Calu3 (cell line): ENCODE data around the gene PCDH9. TPM values are rescaled to one million over a fixed set of nuclear protein-coding genes. Genes with fewer than 3 reads are reported as not detected.

Experiments used
- BruUV-seq: library from RNA; stranded (reverse); fragments of 400-500 nt; replicated peaks from 2 replicates; lab custom pipeline; 2021; lab: Mats Ljungman, UMichigan
- CTCF ChIA-PET: fragments of 300-600 bp; sonication (Branson Sonifier 250); formaldehyde crosslinking; loops from one replicate; lab custom pipeline; 2022; ENCODE audit warnings: antibody characterized with exemption; lab: Charles Lee
- DNase-seq: peaks from one replicate; pipeline ENCODE4 v3.0.0; 2022
- H3K27ac Mint-ChIP-seq: one replicate; pipeline ENCODE4 v1.8.0; 2022; ENCODE audit warnings: mixed read lengths; ENCODE audit not compliant: unreplicated experiment
- H3K27me3 Mint-ChIP-seq: one replicate; pipeline ENCODE4 v1.8.0; 2022; ENCODE audit warnings: mixed read lengths; ENCODE audit not compliant: unreplicated experiment
- H3K36me3 Mint-ChIP-seq: one replicate; pipeline ENCODE4 v1.8.0; 2022; ENCODE audit warnings: mild to moderate bottlenecking, moderate library complexity, mixed read lengths; ENCODE audit not compliant: insufficient read depth, unreplicated experiment
- H3K4me1 Mint-ChIP-seq: one replicate; pipeline ENCODE4 v1.8.0; 2022; ENCODE audit warnings: mild to moderate bottlenecking, low read depth, mixed read lengths; ENCODE audit not compliant: unreplicated experiment
- H3K4me3 Mint-ChIP-seq: one replicate; pipeline ENCODE4 v1.8.0; 2022; ENCODE audit warnings: mild to moderate bottlenecking, low read depth, moderate library complexity, mixed read lengths; ENCODE audit not compliant: unreplicated experiment
- H3K9me3 Mint-ChIP-seq: one replicate; pipeline ENCODE4 v1.8.0; 2022; ENCODE audit warnings: low read depth, mixed read lengths; ENCODE audit not compliant: unreplicated experiment
- intact Hi-C: fragments of 100-400 bp; cut with micrococcal nuclease; formaldehyde crosslinking; loops from one replicate; pipeline ENCODE4 v1.10.0; 2022; ENCODE audit not compliant: unreplicated experiment
- total RNA-seq: library from RNA; stranded (reverse); gene quantifications from 2 replicates; pipeline ENCODE4 v1.2.3, GENCODE V29; 2022
- TF ChIP-seq, protein P1 (sequence below): fragments of 200-600 bp; IDR thresholded peaks from one replicate; pipeline ENCODE4 v1.8.0; 2022; ENCODE audit warnings: antibody characterized with exemption; ENCODE audit not compliant: unreplicated experiment

PCDH9 gene
- total RNA-seq, 1 experiment from 2014 or later = 1.3 TPM

DNA sequence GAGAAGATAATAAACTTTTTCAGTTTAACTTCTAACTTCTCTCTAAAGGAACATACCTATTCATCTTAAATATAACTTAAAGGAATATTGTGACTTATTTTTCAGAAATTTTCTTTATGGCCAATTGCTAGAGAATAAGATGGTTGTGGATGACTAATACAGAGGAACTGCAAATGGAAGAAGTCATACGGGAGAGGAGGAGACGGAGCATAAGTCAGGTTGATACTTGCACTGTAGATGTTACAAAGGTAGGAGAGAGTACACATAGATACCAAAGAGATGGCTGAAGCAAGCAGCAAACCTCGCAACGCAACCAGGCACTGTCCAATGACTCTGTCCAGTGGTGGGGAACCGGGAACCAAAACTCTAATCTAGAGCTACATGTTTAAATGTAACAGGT lies 963.4 kb downstream of the PCDH9 start:
- Mint-ChIP-seq H3K27me3 (no peaks in the 10 kb centered on the region), H3K27ac (no peak overlapping the region), H3K4me3 (no peak overlapping the region), H3K4me1 (no peaks in the 10 kb centered on the region), H3K9me3 (no peaks in the 10 kb centered on the region), H3K36me3 (no peaks in the 10 kb centered on the region)
- no peak for DNase-seq
- intact Hi-C loops = no loop called here
- CTCF ChIA-PET = no interaction called here
- TF ChIP-seq, protein P1, sequence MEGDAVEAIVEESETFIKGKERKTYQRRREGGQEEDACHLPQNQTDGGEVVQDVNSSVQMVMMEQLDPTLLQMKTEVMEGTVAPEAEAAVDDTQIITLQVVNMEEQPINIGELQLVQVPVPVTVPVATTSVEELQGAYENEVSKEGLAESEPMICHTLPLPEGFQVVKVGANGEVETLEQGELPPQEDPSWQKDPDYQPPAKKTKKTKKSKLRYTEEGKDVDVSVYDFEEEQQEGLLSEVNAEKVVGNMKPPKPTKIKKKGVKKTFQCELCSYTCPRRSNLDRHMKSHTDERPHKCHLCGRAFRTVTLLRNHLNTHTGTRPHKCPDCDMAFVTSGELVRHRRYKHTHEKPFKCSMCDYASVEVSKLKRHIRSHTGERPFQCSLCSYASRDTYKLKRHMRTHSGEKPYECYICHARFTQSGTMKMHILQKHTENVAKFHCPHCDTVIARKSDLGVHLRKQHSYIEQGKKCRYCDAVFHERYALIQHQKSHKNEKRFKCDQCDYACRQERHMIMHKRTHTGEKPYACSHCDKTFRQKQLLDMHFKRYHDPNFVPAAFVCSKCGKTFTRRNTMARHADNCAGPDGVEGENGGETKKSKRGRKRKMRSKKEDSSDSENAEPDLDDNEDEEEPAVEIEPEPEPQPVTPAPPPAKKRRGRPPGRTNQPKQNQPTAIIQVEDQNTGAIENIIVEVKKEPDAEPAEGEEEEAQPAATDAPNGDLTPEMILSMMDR = no peak
- BruUV-seq = no TSS peak

DNA sequence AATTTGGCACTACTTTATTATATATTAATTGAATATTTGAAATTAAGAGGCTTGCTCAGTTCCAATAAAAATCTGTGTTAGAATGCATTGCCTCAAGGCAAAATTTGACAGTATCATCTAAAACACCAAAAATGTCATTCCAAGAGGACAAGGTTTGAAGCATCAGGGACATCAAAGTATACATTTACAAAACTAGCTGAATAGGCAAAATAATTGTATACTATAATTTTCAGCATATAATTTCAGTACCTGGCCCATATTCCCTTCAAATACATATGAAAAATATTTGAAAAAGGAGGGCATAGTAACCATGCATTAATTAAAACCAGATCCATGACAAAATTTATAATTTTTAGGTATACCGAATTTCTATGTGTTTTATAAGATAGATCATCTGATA lies 963.8 kb downstream of the PCDH9 start:
- DNase-seq = no peak
- no peaks in the 10 kb centered on the region for H3K4me1 Mint-ChIP-seq
- CTCF ChIA-PET = no interaction called here
- no peak overlapping the region for H3K27ac Mint-ChIP-seq
- H3K4me3 Mint-ChIP-seq = no peak overlapping the region
- TF ChIP-seq, protein P1 = no peak
- H3K9me3 Mint-ChIP-seq = no peaks in the 10 kb centered on the region
- no TSS peak for BruUV-seq
- intact Hi-C loops = no loop called here
- H3K36me3 Mint-ChIP-seq = no peaks in the 10 kb centered on the region
- H3K27me3 Mint-ChIP-seq = no peaks in the 10 kb centered on the region

DNA sequence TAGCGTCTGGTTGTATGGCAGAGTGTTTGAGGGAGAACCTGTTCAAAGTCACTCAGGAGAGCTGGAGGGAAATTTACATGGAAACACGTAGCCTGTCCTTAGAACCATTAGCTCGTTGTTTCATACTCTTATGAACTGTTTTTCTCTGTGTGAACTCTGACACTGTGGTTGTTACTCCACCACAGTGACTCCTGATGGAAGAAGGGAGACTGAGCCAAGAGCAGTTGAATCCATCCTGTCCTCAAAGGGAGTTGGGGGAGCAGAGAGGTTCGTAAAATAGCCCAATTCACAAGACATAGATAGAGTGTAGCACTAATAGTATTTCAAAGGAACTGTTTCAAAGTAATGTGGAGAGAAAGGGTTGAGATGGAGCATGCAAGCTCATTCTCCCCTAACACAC lies 964.8 kb downstream of the PCDH9 start:
- intact Hi-C loops = no loop called here
- CTCF ChIA-PET = no interaction called here
- H3K4me3 Mint-ChIP-seq = no peak overlapping the region
- DNase-seq = no peak
- no peak overlapping the region for H3K27ac Mint-ChIP-seq
- no peaks in the 10 kb centered on the region for H3K9me3 Mint-ChIP-seq
- no peaks in the 10 kb centered on the region for H3K27me3 Mint-ChIP-seq
- BruUV-seq = no TSS peak
- H3K36me3 Mint-ChIP-seq = no peaks in the 10 kb centered on the region
- H3K4me1 Mint-ChIP-seq = no peaks in the 10 kb centered on the region
- TF ChIP-seq, protein P1 = no peak

DNA sequence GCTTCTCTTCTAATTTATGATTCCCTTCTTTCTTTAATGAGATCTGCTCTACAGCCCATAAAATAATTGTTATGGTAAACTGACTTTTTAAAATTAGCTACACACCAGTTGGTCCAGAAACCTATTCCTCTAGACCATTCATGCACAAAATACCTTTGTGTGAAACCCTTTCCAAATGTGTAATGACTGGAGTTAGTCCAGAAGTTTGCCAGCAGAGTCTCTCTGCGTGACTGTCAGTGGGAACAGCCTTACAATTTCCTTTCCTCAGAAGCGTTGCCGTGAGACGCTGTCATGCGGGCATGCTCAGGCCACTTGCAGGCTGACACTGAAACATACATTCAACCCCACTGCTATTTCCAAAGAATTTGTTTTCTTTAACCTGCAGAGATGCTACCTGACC lies 965.2 kb downstream of the PCDH9 start:
- intact Hi-C loops = no loop called here
- no TSS peak for BruUV-seq
- Mint-ChIP-seq H3K27me3 (no peaks in the 10 kb centered on the region), H3K9me3 (no peaks in the 10 kb centered on the region), H3K36me3 (no peaks in the 10 kb centered on the region), H3K4me3 (no peak overlapping the region), H3K27ac (no peak overlapping the region), H3K4me1 (no peaks in the 10 kb centered on the region)
- DNase-seq = no peak
- CTCF ChIA-PET = no interaction called here
- TF ChIP-seq, protein P1 = no peak
